Natural killer cell treated with Interleukin-12 subunit alpha and Interleukin-12 subunit beta and Interleukin-15 and Interleukin-18, amount 100 ng/mL, for 72 hours (primary cell): Measurements from ENCODE around the gene RBBP8. TPM values are rescaled to one million over a fixed set of nuclear protein-coding genes. Genes with fewer than 3 reads are reported as not detected.

Experiments
- ATAC-seq, 2 donors: fragments of 150-1000 bp; cut with Tn5 transposase in 1 of 2; sonication (Bioruptor Pico), chemical (Tn5 transposase) in 1 of 2; 2 replicates each; pipeline ENCODE4 v1.10.0; 2021
- DNase-seq: peaks from one replicate; pipeline ENCODE4 v3.0.0; 2022; ENCODE audit warnings: low spot score
- H3K27ac Mint-ChIP-seq, 2 donors: 1 replicate in 1 of 2; 2 replicates in 1 of 2; pipeline ENCODE4 v1.8.0; 2022; ENCODE audit warnings: mixed read lengths in 2 of 2, mild to moderate bottlenecking in 1 of 2, moderate library complexity in 1 of 2
- H3K27me3 Mint-ChIP-seq, 2 donors: 1 replicate in 1 of 2; 2 replicates in 1 of 2; pipeline ENCODE4 v1.8.0; 2022; ENCODE audit warnings: mixed read lengths in 2 of 2
- H3K36me3 Mint-ChIP-seq: one replicate; pipeline ENCODE4 v1.8.0; 2022; ENCODE audit warnings: mixed read lengths
- H3K4me1 Mint-ChIP-seq, 2 donors: 1 replicate in 1 of 2; 2 replicates in 1 of 2; pipeline ENCODE4 v1.8.0; 2022; ENCODE audit warnings: low read depth in 2 of 2, mixed read lengths in 2 of 2, mild to moderate bottlenecking in 1 of 2
- H3K4me3 Mint-ChIP-seq: one replicate; pipeline ENCODE4 v1.8.0; 2022; ENCODE audit warnings: mixed read lengths
- H3K9me3 Mint-ChIP-seq: 2 replicates; pipeline ENCODE4 v1.8.0; 2022; ENCODE audit warnings: mixed read lengths
- total RNA-seq, 2 donors: library from RNA; stranded (reverse); gene quantifications; one replicate each; pipeline ENCODE4 v1.2.3, GENCODE V29; 2022

RBBP8 gene
- total RNA-seq, 2 donors from 2014 or later: 32.2 to 73.9 TPM

GRCh38 chr18:22987547-22988189, 54.5 kb downstream of the RBBP8 start:
- H3K4me3 Mint-ChIP-seq: no peak overlapping the region
- H3K9me3 Mint-ChIP-seq: no peaks in the 10 kb centered on the region
- H3K36me3 Mint-ChIP-seq: peaks cover 7% of the 10 kb centered on the region
- no peak for DNase-seq
- H3K27ac Mint-ChIP-seq: no peak overlapping the region
- H3K27me3 Mint-ChIP-seq: no peaks in the 10 kb centered on the region
- ATAC-seq: peak in 1 of 2 donors; percentile 24
- no peaks in the 10 kb centered on the region for H3K4me1 Mint-ChIP-seq

- Mint-ChIP-seq H3K27ac (no peak overlapping the region), H3K36me3 (peaks cover 7% of the 10 kb centered on the region), H3K27me3 (no peaks in the 10 kb centered on the region), H3K4me3 (no peak overlapping the region), H3K4me1 (no peaks in the 10 kb centered on the region), H3K9me3 (no peaks in the 10 kb centered on the region)
- DNase-seq (no peak), ATAC-seq (no peak)
Observed at GRCh38 chr18:22988208-22988607, 55.1 kb downstream of the RBBP8 start.

GRCh38 chr18:22998344-22998743, 65.2 kb downstream of the RBBP8 start:
- Mint-ChIP-seq H3K27me3 (no peaks in the 10 kb centered on the region), H3K9me3 (no peaks in the 10 kb centered on the region), H3K4me3 (no peak overlapping the region), H3K4me1 (no peaks in the 10 kb centered on the region), H3K36me3 (peaks cover 14% of the 10 kb centered on the region), H3K27ac (no peak overlapping the region)
- ATAC-seq: no peak
- DNase-seq: no peak

GRCh38 chr18:22999212-22999611, 66.1 kb downstream of the RBBP8 start:
- DNase-seq (no peak), ATAC-seq (no peak)
- Mint-ChIP-seq H3K4me3 (no peak overlapping the region), H3K27ac (no peak overlapping the region), H3K9me3 (no peaks in the 10 kb centered on the region), H3K27me3 (no peaks in the 10 kb centered on the region), H3K36me3 (peaks cover 16% of the 10 kb centered on the region), H3K4me1 (no peaks in the 10 kb centered on the region)

GRCh38 chr18:22999647-23000046, 66.5 kb downstream of the RBBP8 start:
- Mint-ChIP-seq H3K4me1 (no peaks in the 10 kb centered on the region), H3K27ac (no peak overlapping the region), H3K9me3 (no peaks in the 10 kb centered on the region), H3K36me3 (peaks cover 16% of the 10 kb centered on the region), H3K27me3 (no peaks in the 10 kb centered on the region), H3K4me3 (no peak overlapping the region)
- ATAC-seq (no peak), DNase-seq (no peak)

- H3K4me3 Mint-ChIP-seq: no peak overlapping the region
- H3K27ac Mint-ChIP-seq: no peak overlapping the region
- H3K9me3 Mint-ChIP-seq: no peaks in the 10 kb centered on the region
- peaks cover 16% of the 10 kb centered on the region for H3K36me3 Mint-ChIP-seq
- H3K27me3 Mint-ChIP-seq: no peaks in the 10 kb centered on the region
- no peaks in the 10 kb centered on the region for H3K4me1 Mint-ChIP-seq
- no peak for DNase-seq
- ATAC-seq: no peak
Observed at GRCh38 chr18:23003289-23003688, 70.2 kb downstream of the RBBP8 start.

GRCh38 chr18:23012249-23012648, 79.1 kb downstream of the RBBP8 start:
- DNase-seq: no peak

GRCh38 chr18:23020555-23021294, 87.6 kb downstream of the RBBP8 start:
- H3K27me3 Mint-ChIP-seq: no peaks in the 10 kb centered on the region
- ATAC-seq: no peak
- DNase-seq: no peak
- H3K4me3 Mint-ChIP-seq: peak overlapping the region; percentile 38
- peaks cover 6 to 8% of the 10 kb centered on the region in 2 donors for H3K4me1 Mint-ChIP-seq
- peak overlapping the region in 1 of 2 donors; percentile 10 for H3K27ac Mint-ChIP-seq
- H3K36me3 Mint-ChIP-seq: peaks cover 11% of the 10 kb centered on the region
- H3K9me3 Mint-ChIP-seq: no peaks in the 10 kb centered on the region

More at GRCh38 chr18:23012249-23012648, 79.1 kb downstream of the RBBP8 start:
- no peak overlapping the region for H3K4me3 Mint-ChIP-seq
- H3K27me3 Mint-ChIP-seq: no peaks in the 10 kb centered on the region
- H3K27ac Mint-ChIP-seq: no peak overlapping the region
- no peak for ATAC-seq
- H3K36me3 Mint-ChIP-seq: no peaks in the 10 kb centered on the region
- no peaks in the 10 kb centered on the region for H3K9me3 Mint-ChIP-seq
- H3K4me1 Mint-ChIP-seq: no peaks in the 10 kb centered on the region

GRCh38 chr18:23021623-23022022, 88.5 kb downstream of the RBBP8 start:
- ATAC-seq: no peak
- H3K36me3 Mint-ChIP-seq: peaks cover 17% of the 10 kb centered on the region

GRCh38 chr18:23032030-23032582, 99.0 kb downstream of the RBBP8 start:
- Mint-ChIP-seq H3K36me3 (no peaks in the 10 kb centered on the region), H3K27me3 (no peaks in the 10 kb centered on the region), H3K4me3 (no peak overlapping the region), H3K4me1 (peaks cover 0 to 3% of the 10 kb centered on the region in 2 donors), H3K27ac (no peak overlapping the region), H3K9me3 (no peaks in the 10 kb centered on the region)
- ATAC-seq: no peak
- DNase-seq: no peak

More at GRCh38 chr18:23021623-23022022, 88.5 kb downstream of the RBBP8 start:
- Mint-ChIP-seq H3K27me3 (no peaks in the 10 kb centered on the region), H3K9me3 (no peaks in the 10 kb centered on the region), H3K27ac (no peak overlapping the region), H3K4me3 (no peak overlapping the region), H3K4me1 (peaks cover 6 to 8% of the 10 kb centered on the region in 2 donors)
- no peak for DNase-seq

GRCh38 chr18:23033056-23033455, 99.9 kb downstream of the RBBP8 start:
- Mint-ChIP-seq H3K9me3 (no peaks in the 10 kb centered on the region), H3K4me3 (no peak overlapping the region), H3K4me1 (peaks cover 0 to 6% of the 10 kb centered on the region in 2 donors), H3K36me3 (no peaks in the 10 kb centered on the region), H3K27me3 (peaks cover 3 to 4% of the 10 kb centered on the region in 2 donors), H3K27ac (no peak overlapping the region)
- ATAC-seq (no peak), DNase-seq (no peak)

- no peak overlapping the region for H3K27ac Mint-ChIP-seq
- no peaks in the 10 kb centered on the region for H3K9me3 Mint-ChIP-seq
Observed at GRCh38 chr18:23036660-23037201, 103.6 kb downstream of the RBBP8 start.

GRCh38 chr18:23037646-23038045, 104.5 kb downstream of the RBBP8 start:
- Mint-ChIP-seq H3K27me3 (peaks cover 6 to 7% of the 10 kb centered on the region in 2 donors), H3K4me1 (peaks cover 0 to 4% of the 10 kb centered on the region in 2 donors), H3K36me3 (no peaks in the 10 kb centered on the region), H3K27ac (no peak overlapping the region), H3K9me3 (no peaks in the 10 kb centered on the region), H3K4me3 (no peak overlapping the region)
- DNase-seq (no peak), ATAC-seq (no peak)

More at GRCh38 chr18:23036660-23037201, 103.6 kb downstream of the RBBP8 start:
- Mint-ChIP-seq H3K36me3 (no peaks in the 10 kb centered on the region), H3K4me3 (no peak overlapping the region), H3K4me1 (peaks cover 0 to 4% of the 10 kb centered on the region in 2 donors), H3K27me3 (peaks cover 6 to 7% of the 10 kb centered on the region in 2 donors)
- DNase-seq: no peak
- no peak for ATAC-seq

- no peak overlapping the region for H3K4me3 Mint-ChIP-seq
- H3K27ac Mint-ChIP-seq: no peak overlapping the region
- H3K36me3 Mint-ChIP-seq: no peaks in the 10 kb centered on the region
Observed at GRCh38 chr18:23038712-23039111, 105.6 kb downstream of the RBBP8 start.

More at GRCh38 chr18:23038712-23039111, 105.6 kb downstream of the RBBP8 start:
- no peak for ATAC-seq
- peaks cover 6 to 7% of the 10 kb centered on the region in 2 donors for H3K27me3 Mint-ChIP-seq
- H3K9me3 Mint-ChIP-seq: no peaks in the 10 kb centered on the region
- H3K4me1 Mint-ChIP-seq: peaks cover 0 to 4% of the 10 kb centered on the region in 2 donors
- no peak for DNase-seq
